PC-9 (cell line): Measurements from ENCODE around the gene AHI1.

ENCODE experiments used
- EZH2 ChIP-seq: fragments of 200-600 bp; sonication (generic); IDR thresholded peaks from 2 replicates; pipeline ENCODE4 v1.8.0; 2017; ENCODE audit warnings: antibody characterized with exemption, low read depth
- TF ChIP-seq, protein P1 (sequence below): fragments of 200-600 bp; sonication (generic); conservative IDR thresholded peaks from 2 replicates; pipeline ENCODE4 v1.6.1; 2017; ENCODE audit warnings: mixed run types, antibody characterized with exemption, mild to moderate bottlenecking, moderate library complexity

DNA sequence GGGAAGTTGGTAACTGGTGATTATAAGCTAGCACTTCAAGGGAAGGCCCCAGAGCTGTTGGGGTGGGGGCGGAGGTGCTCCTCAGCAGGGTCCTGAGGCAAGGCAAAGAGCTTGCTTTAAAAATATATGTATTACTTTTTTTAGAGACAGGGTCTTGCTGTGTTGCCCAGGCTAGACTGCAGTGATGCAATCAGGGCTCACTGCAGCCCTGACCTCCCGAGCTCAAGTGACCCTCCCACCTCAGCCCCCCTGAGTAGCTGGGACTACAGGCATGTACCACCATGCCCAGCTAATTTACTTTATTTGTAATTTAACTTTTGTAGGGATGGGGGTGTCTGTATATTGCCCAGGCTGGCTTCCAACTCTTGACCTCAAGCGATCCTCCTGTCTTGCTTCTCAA, 229.3 kb downstream of the AHI1 start:
- TF ChIP-seq, protein P1, sequence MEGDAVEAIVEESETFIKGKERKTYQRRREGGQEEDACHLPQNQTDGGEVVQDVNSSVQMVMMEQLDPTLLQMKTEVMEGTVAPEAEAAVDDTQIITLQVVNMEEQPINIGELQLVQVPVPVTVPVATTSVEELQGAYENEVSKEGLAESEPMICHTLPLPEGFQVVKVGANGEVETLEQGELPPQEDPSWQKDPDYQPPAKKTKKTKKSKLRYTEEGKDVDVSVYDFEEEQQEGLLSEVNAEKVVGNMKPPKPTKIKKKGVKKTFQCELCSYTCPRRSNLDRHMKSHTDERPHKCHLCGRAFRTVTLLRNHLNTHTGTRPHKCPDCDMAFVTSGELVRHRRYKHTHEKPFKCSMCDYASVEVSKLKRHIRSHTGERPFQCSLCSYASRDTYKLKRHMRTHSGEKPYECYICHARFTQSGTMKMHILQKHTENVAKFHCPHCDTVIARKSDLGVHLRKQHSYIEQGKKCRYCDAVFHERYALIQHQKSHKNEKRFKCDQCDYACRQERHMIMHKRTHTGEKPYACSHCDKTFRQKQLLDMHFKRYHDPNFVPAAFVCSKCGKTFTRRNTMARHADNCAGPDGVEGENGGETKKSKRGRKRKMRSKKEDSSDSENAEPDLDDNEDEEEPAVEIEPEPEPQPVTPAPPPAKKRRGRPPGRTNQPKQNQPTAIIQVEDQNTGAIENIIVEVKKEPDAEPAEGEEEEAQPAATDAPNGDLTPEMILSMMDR: no peak
- TF ChIP-seq EZH2: no peak
